Activated naive CD8-positive, alpha-beta T cell treated with anti-CD3 and anti-CD28 coated beads, Interleukin-2, amount 50 U/mL, for 24 hours (primary cell): ENCODE data around the gene FAAP24.
"Not testable (repeated sequence)": the region's sequence is repeated elsewhere in the genome, so short reads cannot be mapped to it uniquely, and the experiment has no call there.

Experiments used
- ATAC-seq: fragments of 150-1000 bp; cut with Tn5 transposase; one replicate; pipeline ENCODE4 v1.10.0; 2021
- DNase-seq: peaks from one replicate; pipeline ENCODE4 v3.0.0; 2021
- H3K27ac Mint-ChIP-seq: one replicate; pipeline ENCODE4 v1.8.0; 2021; ENCODE audit warnings: mild to moderate bottlenecking, mixed read lengths
- H3K27me3 Mint-ChIP-seq: one replicate; pipeline ENCODE4 v1.8.0; 2021; ENCODE audit warnings: mixed read lengths
- H3K36me3 Mint-ChIP-seq: one replicate; pipeline ENCODE4 v1.8.0; 2021; ENCODE audit warnings: low read depth, mixed read lengths
- H3K4me1 Mint-ChIP-seq: one replicate; pipeline ENCODE4 v1.8.0; 2021; ENCODE audit warnings: mixed read lengths
- H3K4me3 Mint-ChIP-seq: one replicate; pipeline ENCODE4 v1.8.0; 2021; ENCODE audit warnings: mild to moderate bottlenecking, moderate library complexity, mixed read lengths
- H3K9me3 Mint-ChIP-seq: one replicate; pipeline ENCODE4 v1.8.0; 2021; ENCODE audit warnings: mixed read lengths

FAAP24 gene

DNA sequence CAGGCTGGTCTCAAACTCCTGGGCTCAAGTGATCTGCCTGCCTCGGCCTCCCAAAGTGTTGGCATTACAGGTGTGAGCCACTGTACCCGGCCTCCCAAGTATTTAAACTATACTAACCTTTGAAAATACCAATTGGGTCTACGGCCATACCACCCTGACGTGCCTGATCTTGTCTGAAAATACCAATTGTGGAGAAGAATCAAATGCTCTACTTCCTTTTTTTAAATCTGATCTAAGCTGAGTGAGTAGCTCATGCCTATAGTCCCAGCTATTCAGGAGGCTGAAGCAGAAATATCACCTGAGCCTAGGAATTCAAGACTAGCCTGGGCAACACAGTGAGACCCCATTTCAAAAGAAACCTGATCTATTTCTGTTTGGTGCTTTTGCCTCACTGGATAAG lies 38.8 kb downstream of the FAAP24 start:
- H3K27ac Mint-ChIP-seq: not testable (repeated sequence)

DNA sequence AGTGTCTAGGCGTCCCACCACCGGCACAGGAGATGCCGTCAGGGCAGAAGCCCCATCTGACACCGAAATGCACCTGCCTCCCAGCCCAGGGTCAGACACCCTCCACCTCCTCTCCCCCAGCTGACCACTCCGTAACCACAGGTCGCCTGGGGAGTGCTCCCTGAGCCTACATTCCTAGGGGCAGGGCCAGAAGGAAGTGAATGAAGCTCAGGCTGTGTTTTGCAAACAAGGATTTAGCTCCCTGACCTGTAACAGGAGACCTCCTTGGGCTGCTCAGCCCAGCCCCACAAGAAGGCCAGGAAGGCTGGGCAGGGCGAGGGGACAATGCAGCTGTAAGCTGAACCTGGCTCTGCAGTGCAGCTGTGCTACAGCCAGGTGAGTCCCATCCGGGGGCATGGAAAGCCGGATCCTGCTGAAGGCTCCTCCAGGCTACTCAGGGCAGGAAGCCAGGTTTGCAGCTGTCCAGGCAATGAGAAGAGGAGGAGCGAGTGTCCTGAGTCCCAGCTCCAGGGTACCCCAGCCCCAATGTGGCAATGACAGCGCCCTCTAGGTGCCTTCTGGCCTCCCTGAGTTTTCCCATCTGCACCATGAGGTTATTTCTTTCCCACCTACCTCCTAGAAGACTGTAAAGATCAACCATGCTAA lies 50.6 kb downstream of the FAAP24 start:
- Mint-ChIP-seq H3K27me3 (peaks cover 4% of the 10 kb centered on the region), H3K27ac (no peak overlapping the region), H3K4me1 (no peaks in the 10 kb centered on the region), H3K9me3 (peaks cover 3% of the 10 kb centered on the region), H3K4me3 (no peak overlapping the region), H3K36me3 (no peaks in the 10 kb centered on the region)
- ATAC-seq: no peak
- DNase-seq: no peak

More for the DNA sequence above, 38.8 kb downstream of the FAAP24 start:
- not testable (repeated sequence) for DNase-seq, H3K36me3 Mint-ChIP-seq, H3K27me3 Mint-ChIP-seq, H3K4me3 Mint-ChIP-seq, H3K9me3 Mint-ChIP-seq, ATAC-seq, H3K4me1 Mint-ChIP-seq

DNA sequence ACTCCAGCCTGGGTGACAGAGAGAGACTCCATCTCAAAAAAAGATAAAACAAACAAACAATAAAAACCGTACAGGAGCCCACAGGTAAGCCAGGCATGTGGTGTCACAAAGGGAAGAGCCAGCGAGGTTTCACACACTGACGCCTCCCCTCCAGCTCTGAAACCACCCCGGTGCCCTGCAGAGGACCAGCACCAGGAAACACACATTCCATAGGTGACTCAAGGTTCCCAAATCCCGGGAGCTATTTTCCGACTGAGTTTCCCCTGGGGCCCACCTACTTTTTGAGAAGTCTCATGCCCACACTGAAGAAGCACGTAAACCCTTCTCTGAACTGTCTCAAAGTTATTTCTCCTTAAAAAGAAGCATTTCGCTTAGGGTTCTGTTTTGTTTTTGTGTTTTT lies 52.4 kb downstream of the FAAP24 start:
- peaks cover 4% of the 10 kb centered on the region for H3K27me3 Mint-ChIP-seq
- H3K4me3 Mint-ChIP-seq: no peak overlapping the region
- H3K36me3 Mint-ChIP-seq: peaks cover 2% of the 10 kb centered on the region
- no peak for ATAC-seq
- no peak overlapping the region for H3K27ac Mint-ChIP-seq
- DNase-seq: no peak
- H3K4me1 Mint-ChIP-seq: no peaks in the 10 kb centered on the region
- H3K9me3 Mint-ChIP-seq: peaks cover 7% of the 10 kb centered on the region

DNA sequence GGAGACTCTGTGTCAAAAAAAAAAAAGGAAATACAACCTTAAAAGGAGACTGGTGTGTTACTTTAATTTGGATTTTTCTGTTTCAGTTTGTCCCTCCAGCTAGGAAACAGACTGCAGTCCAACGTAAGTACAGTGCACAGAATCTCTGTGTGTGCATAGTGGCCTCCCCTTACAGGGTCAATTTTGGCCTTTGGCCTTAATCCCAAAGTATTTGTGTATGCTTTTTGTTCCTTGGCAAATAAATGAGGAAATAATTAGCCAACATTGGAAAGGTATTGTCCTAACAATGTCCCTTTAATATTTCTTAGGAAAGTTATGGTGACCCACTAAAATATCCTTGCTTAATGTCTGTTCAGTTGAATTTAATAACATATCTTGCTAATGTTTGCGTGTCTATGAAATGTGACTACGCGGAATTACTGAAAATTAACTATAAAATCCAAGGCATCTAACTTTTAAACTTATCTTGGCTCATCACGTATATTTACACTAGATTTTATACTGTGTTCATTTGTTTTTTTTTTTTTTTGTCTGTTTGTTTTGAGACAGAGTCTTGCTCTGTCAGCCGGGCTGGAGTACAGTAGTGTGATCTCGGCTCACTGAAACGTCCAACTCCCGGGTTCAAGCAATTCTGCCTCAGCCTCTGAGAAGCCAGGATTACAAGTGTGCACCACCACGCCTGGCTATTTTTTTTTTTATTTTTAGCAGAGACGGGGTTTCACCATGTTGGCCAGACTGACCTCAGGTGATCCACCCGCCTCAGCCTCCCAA lies 53.6 kb downstream of the FAAP24 start:
- not testable (repeated sequence) for H3K27ac Mint-ChIP-seq

DNA sequence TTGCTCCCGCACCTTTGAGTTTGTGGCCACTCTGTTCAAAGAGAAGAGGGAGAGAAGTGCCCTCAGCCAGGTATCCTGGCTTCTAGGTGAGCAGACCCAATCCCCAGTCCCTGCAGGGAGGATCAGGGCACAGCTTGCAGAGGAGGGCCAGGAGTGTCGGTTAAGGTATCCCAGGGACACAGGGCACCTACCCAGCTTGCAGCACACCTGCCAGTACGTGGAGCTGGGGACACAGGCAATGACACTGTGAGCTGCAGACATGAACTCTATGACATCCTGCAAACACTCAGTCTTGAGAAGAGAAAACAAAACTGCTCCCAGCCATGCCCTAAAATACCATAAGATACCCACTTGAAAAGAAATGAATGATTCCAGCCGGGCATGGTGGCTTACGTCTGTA lies 54.6 kb downstream of the FAAP24 start:
- not testable (repeated sequence) for H3K4me1 Mint-ChIP-seq, ATAC-seq, H3K4me3 Mint-ChIP-seq, H3K36me3 Mint-ChIP-seq, H3K27ac Mint-ChIP-seq, H3K27me3 Mint-ChIP-seq, DNase-seq
- peaks cover 13% of the 10 kb centered on the region for H3K9me3 Mint-ChIP-seq

More for the DNA sequence above, 53.6 kb downstream of the FAAP24 start:
- not testable (repeated sequence) for H3K36me3 Mint-ChIP-seq, H3K4me3 Mint-ChIP-seq, H3K27me3 Mint-ChIP-seq, DNase-seq, H3K4me1 Mint-ChIP-seq, ATAC-seq
- peaks cover 13% of the 10 kb centered on the region for H3K9me3 Mint-ChIP-seq
